ENCODE data around the gene FSTL4.

- TF ChIP-seq CTCF (IDR thresholded peaks at IDR 0.05; ENCODE audit: borderline replicate concordance, extremely low read depth, low read length, poor library complexity, severe bottlenecking) (no peak), EZH2 (IDR thresholded peaks at IDR 0.05; ENCODE audit: borderline replicate concordance, low read depth, low read length, severe bottlenecking) (no peak)
These were observed 178.7 kb downstream of the FSTL4 start for GRCh38 chr5:133433641-133434040.
